ENCODE data around the gene ANKRD50. TPM values are rescaled to one million over a fixed set of nuclear protein-coding genes. Genes with fewer than 3 reads are reported as not detected.

The ANKRD50 gene
- total RNA-seq, 1 donor from 2014 or later = 29.4 TPM

GRCh38 chr4:124740501-124740900 is 28.0 kb upstream of the ANKRD50 start:
- DNase-seq (ENCODE audit: low read depth) (no peak), FAIRE-seq (no peak)
- H3K27me3 ChIP-seq (ENCODE audit: insufficient read depth, low read length) = no peaks in the 10 kb centered on the region
- Mint-ChIP-seq H3K27me3 (ENCODE audit: low read depth, unreplicated experiment) (no peaks in the 10 kb centered on the region), H3K4me1 (ENCODE audit: low read depth, unreplicated experiment) (no peaks in the 10 kb centered on the region), H3K27ac (ENCODE audit: unreplicated experiment) (no peak overlapping the region), H3K9me3 (ENCODE audit: unreplicated experiment) (no peaks in the 10 kb centered on the region), H3K4me3 (ENCODE audit: unreplicated experiment) (no peak overlapping the region), H3K36me3 (ENCODE audit: low read depth, unreplicated experiment) (no peaks in the 10 kb centered on the region)
- H3K36me3 ChIP-seq (ENCODE audit: insufficient read depth, low read length) = no peaks in the 10 kb centered on the region
- H3K4me3 ChIP-seq (ENCODE audit: insufficient read depth, low read depth, low read length) = no peak overlapping the region
- TF ChIP-seq CTCF (IDR thresholded peaks at IDR 0.05; ENCODE audit: insufficient read depth, low read depth, low read length) (no peak), EZH2 (IDR thresholded peaks at IDR 0.05; ENCODE audit: insufficient read depth, low read length) (no peak)
- no peak overlapping the region for H3K9ac ChIP-seq (ENCODE audit: low read length)
- no peak overlapping the region for H2AFZ ChIP-seq (ENCODE audit: low read depth, low read length)
- no peak overlapping the region for H3K27ac ChIP-seq (ENCODE audit: low read depth, low read length)
- no peaks in the 10 kb centered on the region for H3K9me3 ChIP-seq (ENCODE audit: insufficient read depth, low read depth, low read length)
- no peak overlapping the region for H3K4me2 ChIP-seq (ENCODE audit: low read length)
- H3K4me1 ChIP-seq (ENCODE audit: insufficient read depth, low read length) = no peaks in the 10 kb centered on the region
- H4K20me1 ChIP-seq (ENCODE audit: insufficient read depth, low read length) = no peaks in the 10 kb centered on the region
- H3K79me2 ChIP-seq (ENCODE audit: insufficient read depth, low read length) = no peaks in the 10 kb centered on the region

- H3K79me2 ChIP-seq (ENCODE audit: insufficient read depth, low read length) = no peaks in the 10 kb centered on the region
- no peak for FAIRE-seq
- H4K20me1 ChIP-seq (ENCODE audit: insufficient read depth, low read length) = no peaks in the 10 kb centered on the region
- no peaks in the 10 kb centered on the region for H3K36me3 ChIP-seq (ENCODE audit: insufficient read depth, low read length)
- no peak for DNase-seq (ENCODE audit: low read depth)
- no peak overlapping the region for H3K4me3 ChIP-seq (ENCODE audit: insufficient read depth, low read depth, low read length)
- Mint-ChIP-seq H3K36me3 (ENCODE audit: low read depth, unreplicated experiment) (no peaks in the 10 kb centered on the region), H3K4me1 (ENCODE audit: low read depth, unreplicated experiment) (no peaks in the 10 kb centered on the region), H3K27ac (ENCODE audit: unreplicated experiment) (no peak overlapping the region), H3K27me3 (ENCODE audit: low read depth, unreplicated experiment) (no peaks in the 10 kb centered on the region), H3K9me3 (ENCODE audit: unreplicated experiment) (no peaks in the 10 kb centered on the region), H3K4me3 (ENCODE audit: unreplicated experiment) (no peak overlapping the region)
- H3K27ac ChIP-seq (ENCODE audit: low read depth, low read length) = no peak overlapping the region
- TF ChIP-seq EZH2 (IDR thresholded peaks at IDR 0.05; ENCODE audit: insufficient read depth, low read length) = no peak
- TF ChIP-seq CTCF (IDR thresholded peaks at IDR 0.05; ENCODE audit: insufficient read depth, low read depth, low read length) = no peak
- no peaks in the 10 kb centered on the region for H3K4me1 ChIP-seq (ENCODE audit: insufficient read depth, low read length)
- no peaks in the 10 kb centered on the region for H3K27me3 ChIP-seq (ENCODE audit: insufficient read depth, low read length)
- H3K9ac ChIP-seq (ENCODE audit: low read length) = no peak overlapping the region
- no peak overlapping the region for H2AFZ ChIP-seq (ENCODE audit: low read depth, low read length)
- no peak overlapping the region for H3K4me2 ChIP-seq (ENCODE audit: low read length)
- no peaks in the 10 kb centered on the region for H3K9me3 ChIP-seq (ENCODE audit: insufficient read depth, low read depth, low read length)
Measured at GRCh38 chr4:124738994-124739393, 26.5 kb upstream of the ANKRD50 start.

- Histone ChIP-seq H3K4me1 (ENCODE audit: insufficient read depth, low read length) (no peaks in the 10 kb centered on the region), H3K4me3 (ENCODE audit: insufficient read depth, low read depth, low read length) (no peak overlapping the region), H4K20me1 (ENCODE audit: insufficient read depth, low read length) (no peaks in the 10 kb centered on the region), H3K79me2 (ENCODE audit: insufficient read depth, low read length) (no peaks in the 10 kb centered on the region), H2AFZ (ENCODE audit: low read depth, low read length) (no peak overlapping the region), H3K27me3 (ENCODE audit: insufficient read depth, low read length) (no peaks in the 10 kb centered on the region), H3K4me2 (ENCODE audit: low read length) (no peak overlapping the region), H3K9me3 (ENCODE audit: insufficient read depth, low read depth, low read length) (no peaks in the 10 kb centered on the region), H3K36me3 (ENCODE audit: insufficient read depth, low read length) (no peaks in the 10 kb centered on the region), H3K27ac (ENCODE audit: low read depth, low read length) (no peak overlapping the region), H3K9ac (ENCODE audit: low read length) (no peak overlapping the region)
- DNase-seq (ENCODE audit: low read depth) (no peak), FAIRE-seq (no peak)
- no peaks in the 10 kb centered on the region for H3K9me3 Mint-ChIP-seq (ENCODE audit: unreplicated experiment)
- H3K4me1 Mint-ChIP-seq (ENCODE audit: low read depth, unreplicated experiment) = no peaks in the 10 kb centered on the region
- H3K27ac Mint-ChIP-seq (ENCODE audit: unreplicated experiment) = no peak overlapping the region
- TF ChIP-seq EZH2 (IDR thresholded peaks at IDR 0.05; ENCODE audit: insufficient read depth, low read length) = no peak
- no peak for TF ChIP-seq CTCF (IDR thresholded peaks at IDR 0.05; ENCODE audit: insufficient read depth, low read depth, low read length)
- no peak overlapping the region for H3K4me3 Mint-ChIP-seq (ENCODE audit: unreplicated experiment)
- H3K27me3 Mint-ChIP-seq (ENCODE audit: low read depth, unreplicated experiment) = no peaks in the 10 kb centered on the region
- H3K36me3 Mint-ChIP-seq (ENCODE audit: low read depth, unreplicated experiment) = no peaks in the 10 kb centered on the region
Measured at GRCh38 chr4:124737619-124738018, 25.1 kb upstream of the ANKRD50 start.
